Epithelial cell of esophagus (primary cell): Measurements from ENCODE around the gene RGCC.
A peak's percentile ranks its signal among the peaks of the same experiment; 100 is the strongest.

Experiments
- DNase-seq: peaks from one replicate; pipeline ENCODE4 v3.0.0; 2010; ENCODE audit warnings: low read depth
- H3K4me3 ChIP-seq: 2 replicates; pipeline ENCODE4 v1.5.1; 2011; ENCODE audit warnings: mild to moderate bottlenecking, low read length, control low read depth
- TF ChIP-seq, protein P1 (sequence below): IDR thresholded peaks from 2 replicates; pipeline ENCODE4 v1.5.1; 2011; ENCODE audit warnings: low read depth, mild to moderate bottlenecking, low read length, control low read depth, inconsistent platforms; ENCODE audit not compliant: insufficient read depth; ENCODE audit errors: missing control alignments

RGCC gene

DNA sequence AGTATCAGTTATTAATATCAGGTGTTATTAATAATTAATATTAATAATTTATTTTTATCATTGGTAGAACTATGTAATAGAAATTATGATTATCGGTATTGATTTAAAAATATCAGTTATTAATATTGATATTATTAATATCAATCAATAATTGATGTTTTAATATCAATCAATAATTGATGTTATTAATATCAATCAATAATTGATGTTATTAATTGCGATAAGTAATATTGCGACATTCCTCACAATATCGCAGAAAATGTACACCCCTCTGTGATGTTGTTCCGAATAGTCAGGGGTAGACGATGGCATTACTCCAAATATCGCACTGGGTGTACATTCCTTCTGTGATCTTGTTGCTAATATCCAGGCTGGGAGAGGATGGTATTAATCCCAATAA lies 3.7 kb upstream of the RGCC start:
- TF ChIP-seq, protein P1, sequence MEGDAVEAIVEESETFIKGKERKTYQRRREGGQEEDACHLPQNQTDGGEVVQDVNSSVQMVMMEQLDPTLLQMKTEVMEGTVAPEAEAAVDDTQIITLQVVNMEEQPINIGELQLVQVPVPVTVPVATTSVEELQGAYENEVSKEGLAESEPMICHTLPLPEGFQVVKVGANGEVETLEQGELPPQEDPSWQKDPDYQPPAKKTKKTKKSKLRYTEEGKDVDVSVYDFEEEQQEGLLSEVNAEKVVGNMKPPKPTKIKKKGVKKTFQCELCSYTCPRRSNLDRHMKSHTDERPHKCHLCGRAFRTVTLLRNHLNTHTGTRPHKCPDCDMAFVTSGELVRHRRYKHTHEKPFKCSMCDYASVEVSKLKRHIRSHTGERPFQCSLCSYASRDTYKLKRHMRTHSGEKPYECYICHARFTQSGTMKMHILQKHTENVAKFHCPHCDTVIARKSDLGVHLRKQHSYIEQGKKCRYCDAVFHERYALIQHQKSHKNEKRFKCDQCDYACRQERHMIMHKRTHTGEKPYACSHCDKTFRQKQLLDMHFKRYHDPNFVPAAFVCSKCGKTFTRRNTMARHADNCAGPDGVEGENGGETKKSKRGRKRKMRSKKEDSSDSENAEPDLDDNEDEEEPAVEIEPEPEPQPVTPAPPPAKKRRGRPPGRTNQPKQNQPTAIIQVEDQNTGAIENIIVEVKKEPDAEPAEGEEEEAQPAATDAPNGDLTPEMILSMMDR, result no peak
- H3K4me3 ChIP-seq, result no peak overlapping the region
- DNase-seq, result no peak

DNA sequence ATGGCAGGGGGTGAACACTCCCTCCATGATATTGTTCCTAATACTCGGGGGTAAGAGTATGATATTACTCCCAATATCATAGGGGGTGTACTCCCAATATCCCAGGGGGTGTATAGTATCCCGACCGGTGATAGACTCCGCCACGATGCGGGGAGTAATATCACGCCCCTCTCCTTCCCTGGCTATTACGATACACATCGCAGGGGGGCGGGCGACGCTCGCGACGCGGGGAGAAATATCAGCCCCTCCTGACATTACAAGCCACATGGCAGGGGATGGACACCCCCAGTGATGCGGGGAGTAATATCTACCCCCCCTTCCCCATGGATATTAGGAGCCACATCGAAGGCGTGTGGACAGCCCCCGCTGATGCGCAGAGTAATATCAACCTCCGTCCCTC lies 3.2 kb upstream of the RGCC start:
- TF ChIP-seq, protein P1, result no peak
- no peak for DNase-seq
- H3K4me3 ChIP-seq, result no peak overlapping the region

DNA sequence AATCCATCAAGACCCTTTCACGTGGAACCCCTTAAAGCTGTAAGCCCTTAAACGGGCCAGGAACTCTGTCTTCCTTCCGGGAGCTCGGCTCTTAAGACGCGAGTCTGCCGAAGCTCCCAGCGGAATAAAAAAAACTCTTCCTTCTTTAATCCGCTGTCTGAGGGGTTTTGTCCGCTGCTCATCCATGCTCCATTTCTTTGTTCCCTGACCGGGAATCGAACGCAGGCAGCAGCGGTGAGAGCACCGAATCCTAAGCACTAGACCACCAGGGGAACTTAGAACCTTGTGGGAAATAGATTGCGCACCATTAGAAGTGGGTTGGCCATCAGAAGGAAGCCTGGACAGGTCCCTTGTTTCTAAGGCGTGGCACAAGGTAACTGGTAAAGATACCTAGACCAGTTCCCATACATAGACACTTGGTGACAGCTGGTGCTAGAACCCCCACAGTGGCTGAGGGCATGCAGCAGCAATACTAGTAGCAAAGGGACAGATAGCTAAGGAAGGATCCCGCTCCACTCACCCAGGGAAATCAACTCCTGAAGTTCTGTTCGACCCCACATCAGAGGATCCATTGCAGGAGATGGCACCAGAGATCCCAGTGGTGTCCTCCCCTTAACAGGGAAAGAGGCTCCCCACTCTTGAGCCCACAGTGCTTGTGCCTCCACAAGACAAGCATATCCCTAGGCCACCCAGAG lies 1.5 kb upstream of the RGCC start:
- TF ChIP-seq, protein P1, result no peak
- DNase-seq, result no peak
- no peak overlapping the region for H3K4me3 ChIP-seq

DNA sequence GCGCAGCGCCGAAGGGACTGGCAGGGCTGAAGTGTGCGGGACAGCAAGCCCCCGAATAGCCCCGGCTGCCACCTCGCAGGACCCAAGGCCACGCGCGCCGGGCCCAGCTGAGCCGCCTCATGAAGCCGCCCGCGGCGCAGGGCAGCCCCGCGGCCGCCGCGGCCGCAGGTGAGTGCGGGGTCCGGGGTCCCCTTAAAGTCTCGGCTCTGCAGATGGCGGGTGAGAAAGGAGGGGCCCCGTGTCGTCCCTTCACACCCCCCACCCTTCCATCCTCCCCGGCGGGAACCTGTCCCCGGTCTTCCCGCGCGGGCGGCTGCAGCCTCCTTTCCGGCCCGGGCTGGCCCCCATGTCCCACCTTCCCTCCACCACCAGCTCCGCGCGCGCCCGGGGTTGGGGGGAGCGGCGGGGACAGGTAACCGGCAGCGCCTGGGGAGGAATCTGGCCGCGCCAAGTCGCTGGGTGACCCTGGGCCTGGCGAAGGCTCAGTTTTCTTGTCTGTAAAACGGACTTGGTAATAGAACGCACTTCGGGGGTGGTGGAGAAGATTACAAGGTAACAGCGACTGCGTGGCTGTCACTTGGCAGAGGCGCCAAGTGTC lies 338 bp downstream of the RGCC start:
- DNase-seq, result no peak
- H3K4me3 ChIP-seq, result peak overlapping the region; percentile 53
- TF ChIP-seq, protein P1, result no peak

DNA sequence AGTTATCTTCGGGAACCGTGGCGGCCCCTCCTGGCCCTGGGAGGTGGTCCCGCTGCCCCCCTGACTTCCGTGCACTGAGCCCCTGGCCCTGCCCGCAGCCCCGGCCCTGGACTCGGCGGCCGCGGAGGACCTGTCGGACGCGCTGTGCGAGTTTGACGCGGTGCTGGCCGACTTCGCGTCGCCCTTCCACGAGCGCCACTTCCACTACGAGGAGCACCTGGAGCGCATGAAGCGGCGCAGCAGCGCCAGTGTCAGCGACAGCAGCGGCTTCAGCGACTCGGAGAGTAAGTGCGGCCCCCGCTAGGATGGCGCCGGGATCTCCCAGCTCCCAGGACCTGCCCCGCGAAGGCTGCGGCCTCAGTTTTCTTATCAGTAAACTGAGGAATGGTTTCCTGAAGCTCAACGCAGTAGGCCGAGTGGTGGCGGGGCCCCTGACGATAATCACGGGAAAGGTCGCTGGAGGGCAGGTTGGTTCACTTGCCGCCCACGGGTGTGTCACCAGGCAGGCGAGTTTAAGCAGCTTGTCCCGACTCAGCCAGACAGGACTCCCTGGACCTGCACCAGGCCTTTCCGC lies 924 bp downstream of the RGCC start:
- TF ChIP-seq, protein P1, result no peak
- DNase-seq, result peak; percentile 53

DNA sequence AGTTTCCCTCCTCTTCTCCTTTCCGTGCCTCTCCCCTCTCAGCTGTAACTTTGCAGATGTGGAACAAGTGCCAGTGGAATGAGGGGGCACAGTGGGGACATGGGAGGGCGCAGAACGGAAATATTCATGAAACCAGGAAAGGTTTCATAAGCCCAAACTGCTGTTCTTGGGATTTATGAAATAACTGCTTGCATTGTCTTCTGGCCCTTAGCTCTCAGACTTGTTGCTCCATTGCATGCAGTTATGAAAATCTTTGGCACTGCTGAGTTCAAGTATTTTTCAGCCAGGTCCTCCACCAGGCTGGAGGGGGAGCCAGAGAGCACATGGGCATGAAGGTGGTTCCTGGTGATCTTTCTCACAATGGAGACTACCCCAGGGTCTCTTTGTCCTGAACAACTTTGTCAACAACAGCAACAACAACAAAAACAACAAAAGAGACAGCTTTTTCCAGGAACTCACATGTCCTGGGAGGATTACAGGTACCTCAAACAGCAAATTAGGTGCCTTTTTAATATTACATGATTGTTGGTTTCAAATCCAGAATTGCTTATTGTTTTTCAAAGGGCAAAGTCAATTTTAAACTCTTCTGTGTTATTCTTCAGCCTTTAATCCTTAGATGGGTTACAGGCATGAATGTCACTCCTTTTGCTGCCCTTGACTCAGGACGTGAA lies 1.5 kb downstream of the RGCC start:
- DNase-seq, result peak; percentile 75
- TF ChIP-seq, protein P1, result peak; percentile 95
- H3K4me3 ChIP-seq, result peak overlapping the region; percentile 53

More for the DNA sequence above, 924 bp downstream of the RGCC start:
- H3K4me3 ChIP-seq, result peak overlapping the region; percentile 53
